Muscle layer of colon (tissue), 2 donors: ENCODE measurements around the gene CENPA.

Experiments used
- H3K27ac ChIP-seq: one replicate; pipeline ENCODE4 v1.7.0; 2013; ENCODE audit warnings: low read depth, mild to moderate bottlenecking, low read length, moderate library complexity
- H3K27me3 ChIP-seq, 2 donors: one replicate each; pipeline ENCODE4 v1.7.0; 2013; ENCODE audit warnings: low read length in 2 of 2, mild to moderate bottlenecking in 2 of 2; ENCODE audit not compliant: insufficient read depth in 2 of 2, control insufficient read depth in 1 of 2
- H3K36me3 ChIP-seq: one replicate; pipeline ENCODE4 v1.7.0; 2013; ENCODE audit warnings: mild to moderate bottlenecking, low read length; ENCODE audit not compliant: insufficient read depth
- H3K4me1 ChIP-seq: one replicate; pipeline ENCODE4 v1.7.0; 2013; ENCODE audit warnings: mild to moderate bottlenecking, low read length; ENCODE audit not compliant: insufficient read depth
- H3K4me3 ChIP-seq, 2 donors: one replicate each; pipeline ENCODE4 v1.7.0; 2013; ENCODE audit warnings: low read length in 2 of 2, low read depth in 1 of 2, mild to moderate bottlenecking in 1 of 2, moderate library complexity in 1 of 2
- H3K9ac ChIP-seq: one replicate; pipeline ENCODE4 v1.7.0; 2013; ENCODE audit warnings: low read length
- H3K9me3 ChIP-seq: one replicate; pipeline ENCODE4 v1.7.0; 2013; ENCODE audit warnings: mild to moderate bottlenecking, low read length
- donor health status: abdominal sarcoma.
- donor health status: Adenocarcinoma of cecum.

CENPA gene

GRCh38 chr2:26785431-26786206 is at the start of gene CENPA:
TSS of gene CENPA (plus strand) at chr2:26786056. CDS start at chr2:26786197, 141 bp downstream.
- Histone ChIP-seq H3K36me3 (peaks cover 9% of the 10 kb centered on the region), H3K27me3 (peaks cover 0 to 4% of the 10 kb centered on the region in 2 donors), H3K27ac (no peak within 1 kb of the TSS), H3K9ac (peak within 1 kb of the TSS; percentile 50), H3K9me3 (no peaks in the 10 kb centered on the region), H3K4me1 (peaks cover 11% of the 10 kb centered on the region), H3K4me3 (peak within 1 kb of the TSS; percentile 71 to 75)

DNA sequence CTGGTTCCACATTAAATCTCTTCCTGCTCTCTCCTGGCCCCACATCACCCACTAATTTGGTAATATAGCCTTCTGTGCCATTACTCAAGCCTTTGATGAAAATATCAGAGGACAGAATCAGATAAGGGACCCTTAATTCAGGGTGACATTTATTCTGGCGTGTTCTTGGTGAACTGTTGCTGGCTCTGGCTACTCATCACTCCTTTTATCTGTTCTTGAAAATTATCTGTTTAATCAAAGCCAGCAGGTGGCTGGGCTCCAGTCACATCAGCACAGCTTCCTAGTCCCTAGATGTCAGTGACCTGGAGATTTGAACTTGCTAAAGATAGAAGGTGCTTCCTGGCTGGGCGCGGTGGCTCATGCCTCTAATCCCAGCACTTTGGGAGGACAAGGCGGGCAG is 48.6 kb upstream of the CENPA start:
- no peaks in the 10 kb centered on the region for H3K36me3 ChIP-seq
- no peak overlapping the region for H3K9ac ChIP-seq
- no peaks in the 10 kb centered on the region for H3K27me3 ChIP-seq
- H3K9me3 ChIP-seq: no peaks in the 10 kb centered on the region
- no peak overlapping the region for H3K27ac ChIP-seq
- H3K4me3 ChIP-seq: no peak overlapping the region
- H3K4me1 ChIP-seq: peaks cover 8% of the 10 kb centered on the region

- peaks cover 8% of the 10 kb centered on the region for H3K4me1 ChIP-seq
- no peak overlapping the region for H3K4me3 ChIP-seq
- no peak overlapping the region for H3K27ac ChIP-seq
- H3K36me3 ChIP-seq: no peaks in the 10 kb centered on the region
- H3K27me3 ChIP-seq: no peaks in the 10 kb centered on the region
- H3K9ac ChIP-seq: no peak overlapping the region
- no peaks in the 10 kb centered on the region for H3K9me3 ChIP-seq
Observed at GRCh38 chr2:26738481-26738880, 47.4 kb upstream of the CENPA start.

GRCh38 chr2:26739514-26739913 is 46.3 kb upstream of the CENPA start:
- no peak overlapping the region for H3K4me3 ChIP-seq
- peaks cover 8% of the 10 kb centered on the region for H3K4me1 ChIP-seq
- H3K27me3 ChIP-seq: no peaks in the 10 kb centered on the region
- H3K9ac ChIP-seq: no peak overlapping the region
- H3K9me3 ChIP-seq: no peaks in the 10 kb centered on the region
- no peaks in the 10 kb centered on the region for H3K36me3 ChIP-seq
- no peak overlapping the region for H3K27ac ChIP-seq

DNA sequence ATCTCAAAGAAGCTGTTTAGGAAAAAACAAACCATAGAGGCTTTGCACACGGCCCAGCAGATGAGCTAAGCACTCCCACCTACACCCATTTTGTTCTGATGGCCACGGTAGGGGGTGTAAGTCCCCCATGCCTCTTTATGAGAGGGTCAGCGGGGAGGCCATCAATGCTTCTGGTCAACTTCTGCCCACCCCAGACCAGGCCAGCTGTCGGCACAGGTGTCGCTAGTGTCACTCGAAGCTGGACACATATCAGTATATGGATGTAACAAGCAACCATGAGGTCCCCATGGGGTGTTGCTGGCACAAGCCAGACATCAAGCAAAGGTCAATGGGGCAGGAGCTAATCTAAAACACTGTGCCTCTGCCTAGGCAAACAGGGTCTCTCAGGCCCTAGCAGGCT is 45.5 kb upstream of the CENPA start:
- no peak overlapping the region for H3K27ac ChIP-seq
- H3K9me3 ChIP-seq: no peaks in the 10 kb centered on the region
- H3K4me3 ChIP-seq: no peak overlapping the region
- no peaks in the 10 kb centered on the region for H3K36me3 ChIP-seq
- no peak overlapping the region for H3K9ac ChIP-seq
- no peaks in the 10 kb centered on the region for H3K27me3 ChIP-seq
- peaks cover 8% of the 10 kb centered on the region for H3K4me1 ChIP-seq

DNA sequence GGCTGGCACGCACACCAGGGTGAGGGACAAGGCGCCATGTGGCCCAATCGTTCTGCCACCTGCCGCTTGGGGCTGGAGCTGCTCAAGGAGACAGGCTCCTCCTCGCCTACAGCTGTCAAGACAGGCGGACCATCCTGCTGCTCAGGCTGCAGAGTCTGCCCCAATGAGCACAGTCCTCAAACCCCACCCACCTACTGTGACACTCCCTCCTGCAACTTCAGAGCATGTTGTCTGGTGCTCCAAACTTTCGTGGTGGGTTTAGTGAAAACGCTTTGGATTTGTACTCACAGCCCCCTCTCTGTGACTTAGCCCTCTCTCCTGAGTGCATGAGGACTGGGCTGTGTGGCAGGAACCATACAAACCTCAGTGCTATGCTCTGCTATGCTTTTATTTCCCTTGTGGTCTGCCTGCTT is 45.0 kb upstream of the CENPA start:
- no peak overlapping the region for H3K27ac ChIP-seq
- H3K27me3 ChIP-seq: no peaks in the 10 kb centered on the region
- no peak overlapping the region for H3K9ac ChIP-seq
- H3K36me3 ChIP-seq: no peaks in the 10 kb centered on the region
- H3K4me1 ChIP-seq: peaks cover 8% of the 10 kb centered on the region
- no peaks in the 10 kb centered on the region for H3K9me3 ChIP-seq
- H3K4me3 ChIP-seq: no peak overlapping the region

DNA sequence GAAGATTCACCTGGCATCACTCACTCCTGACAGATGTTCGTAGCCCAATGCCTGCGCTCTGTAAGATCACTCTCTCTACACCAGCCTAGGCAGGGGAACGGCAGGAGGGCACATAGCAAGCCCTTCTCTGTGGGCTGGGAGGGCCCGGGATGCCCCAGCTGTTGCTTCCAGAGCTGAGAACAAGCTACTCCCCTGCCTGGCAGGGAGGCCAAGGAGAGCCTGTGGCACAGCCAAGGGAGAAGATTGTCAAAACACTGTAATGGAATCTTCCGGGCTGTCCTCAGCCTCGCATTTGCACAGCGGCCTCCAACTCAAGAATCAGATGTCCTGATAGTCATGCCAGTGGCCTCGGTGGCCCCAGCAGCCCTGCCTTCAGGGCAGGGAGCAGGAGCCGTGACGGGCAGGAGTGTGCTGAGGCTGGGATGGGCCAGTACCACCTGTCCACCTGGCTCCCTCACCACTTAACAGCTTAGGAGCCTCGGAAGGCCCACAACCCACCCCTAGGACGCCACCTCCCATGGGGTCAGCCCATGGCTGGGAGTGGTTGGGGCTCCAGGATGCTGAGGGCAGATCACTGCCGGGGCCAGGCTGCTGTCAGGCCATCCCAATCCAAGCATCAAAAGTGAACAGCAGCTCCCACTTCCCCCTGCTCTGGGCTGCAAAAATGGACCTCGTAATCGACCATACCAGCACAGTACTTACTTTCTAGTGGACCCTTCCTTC is 43.6 kb upstream of the CENPA start:
- H3K27ac ChIP-seq: no peak overlapping the region
- H3K36me3 ChIP-seq: no peaks in the 10 kb centered on the region
- H3K9me3 ChIP-seq: no peaks in the 10 kb centered on the region
- no peak overlapping the region for H3K4me3 ChIP-seq
- H3K27me3 ChIP-seq: no peaks in the 10 kb centered on the region
- peaks cover 8% of the 10 kb centered on the region for H3K4me1 ChIP-seq
- no peak overlapping the region for H3K9ac ChIP-seq

- Histone ChIP-seq H3K27ac (no peak overlapping the region), H3K27me3 (no peaks in the 10 kb centered on the region), H3K4me1 (peaks cover 8% of the 10 kb centered on the region), H3K36me3 (no peaks in the 10 kb centered on the region), H3K9ac (no peak overlapping the region), H3K9me3 (no peaks in the 10 kb centered on the region), H3K4me3 (no peak overlapping the region)
Observed at GRCh38 chr2:26743852-26744251, 42.0 kb upstream of the CENPA start.

DNA sequence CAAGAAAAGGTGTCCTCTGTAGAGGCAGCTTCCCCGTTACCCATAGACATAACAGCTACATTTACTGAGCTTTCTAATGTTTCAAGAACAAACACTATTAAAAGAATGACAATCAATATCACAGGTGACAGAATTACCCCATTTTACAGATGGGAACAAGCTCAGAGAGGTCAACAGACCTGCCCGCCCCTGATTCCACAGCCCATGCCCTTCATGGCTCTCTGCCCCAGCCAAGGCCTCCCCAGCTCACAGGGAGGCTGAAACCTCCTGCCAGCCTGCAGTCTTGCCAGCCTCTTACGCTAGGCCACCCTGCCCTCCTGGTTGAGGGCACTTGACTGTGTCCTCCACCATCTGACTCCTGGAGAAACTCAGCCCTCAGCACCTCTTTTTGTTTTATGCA is 40.9 kb upstream of the CENPA start:
- Histone ChIP-seq H3K4me3 (no peak overlapping the region), H3K4me1 (peaks cover 8% of the 10 kb centered on the region), H3K9ac (no peak overlapping the region), H3K9me3 (no peaks in the 10 kb centered on the region), H3K27me3 (no peaks in the 10 kb centered on the region), H3K36me3 (no peaks in the 10 kb centered on the region), H3K27ac (no peak overlapping the region)

- Histone ChIP-seq H3K9ac (no peak overlapping the region), H3K9me3 (no peaks in the 10 kb centered on the region), H3K4me1 (peaks cover 8% of the 10 kb centered on the region), H3K27ac (no peak overlapping the region), H3K4me3 (no peak overlapping the region), H3K36me3 (no peaks in the 10 kb centered on the region), H3K27me3 (no peaks in the 10 kb centered on the region)
Observed at GRCh38 chr2:26745609-26746327, 40.1 kb upstream of the CENPA start.

DNA sequence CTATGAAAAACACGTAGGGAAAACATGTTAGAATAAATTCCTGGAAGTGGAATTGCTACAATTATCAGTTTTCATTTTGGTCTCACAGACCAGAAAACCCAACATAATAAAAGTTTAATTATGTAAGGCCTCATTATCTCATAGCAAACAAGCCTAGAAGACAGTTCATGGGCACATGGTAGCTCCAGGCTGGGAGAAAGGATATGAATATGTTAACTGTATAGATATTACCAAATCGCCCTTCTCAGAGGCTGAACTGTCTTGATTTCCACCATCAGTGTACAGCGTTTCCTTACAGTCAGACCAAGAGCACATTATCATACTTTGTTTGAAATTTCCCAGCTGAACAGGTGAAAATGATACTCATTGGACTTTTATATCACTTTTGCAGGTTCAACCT is 38.9 kb upstream of the CENPA start:
- no peaks in the 10 kb centered on the region for H3K9me3 ChIP-seq
- no peak overlapping the region for H3K27ac ChIP-seq
- no peaks in the 10 kb centered on the region for H3K27me3 ChIP-seq
- H3K36me3 ChIP-seq: no peaks in the 10 kb centered on the region
- no peak overlapping the region for H3K9ac ChIP-seq
- no peak overlapping the region for H3K4me3 ChIP-seq
- no peaks in the 10 kb centered on the region for H3K4me1 ChIP-seq
